ENCODE results near the gene SLC35D2. TPM values are rescaled to one million over a fixed set of nuclear protein-coding genes. Genes with fewer than 3 reads are reported as not detected.

The SLC35D2 gene
- total RNA-seq, 1 experiment from 2014 or later: 19.0 TPM

DNA sequence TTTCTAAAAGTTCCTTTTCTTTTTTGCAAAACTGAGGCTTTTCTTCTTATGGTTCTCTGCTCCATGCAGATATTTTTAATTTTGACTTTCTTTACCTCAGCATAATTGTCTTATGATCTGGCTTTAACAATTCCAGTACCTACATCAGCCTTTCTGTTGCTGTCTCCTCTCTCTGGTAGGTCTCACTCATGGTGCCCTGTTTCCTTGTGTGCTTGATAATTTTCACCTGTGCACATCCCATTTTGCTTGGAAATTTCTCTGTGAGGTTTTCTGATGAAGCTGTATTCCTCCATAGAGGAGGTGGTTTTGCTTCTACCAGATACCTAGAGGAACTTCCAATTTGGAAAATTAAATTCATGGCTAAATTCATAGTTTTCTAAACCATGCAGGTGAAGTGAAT, 79.3 kb downstream of the SLC35D2 start:
- Histone ChIP-seq H3K4me2 (ENCODE audit: insufficient read depth, insufficient read length, low read length) (no peak overlapping the region), H3K9me3 (ENCODE audit: control insufficient read depth, low read depth, low read length) (no peaks in the 10 kb centered on the region), H2BK12ac (ENCODE audit: insufficient read length, low read depth, low read length) (no peak overlapping the region), H3K27ac (ENCODE audit: insufficient read length, low read depth, low read length) (no peak overlapping the region), H2AFZ (ENCODE audit: low read length) (no peak overlapping the region), H3K56ac (ENCODE audit: insufficient read length, low read depth, low read length) (no peak overlapping the region), H4K8ac (replicated peaks; ENCODE audit: insufficient read length, low read depth, low read length) (no peak overlapping the region), H4K91ac (ENCODE audit: insufficient read length, low read depth, low read length) (no peak overlapping the region), H2BK120ac (ENCODE audit: low read depth, low read length, poor library complexity, severe bottlenecking) (no peak overlapping the region), H3K14ac (ENCODE audit: insufficient read depth, low read length) (no peak overlapping the region), H3K27me3 (ENCODE audit: insufficient read depth, low read length) (no peaks in the 10 kb centered on the region; the same call in 1 of the 2 replicates), H2AK5ac (ENCODE audit: insufficient read length, low read length) (no peak overlapping the region), H3T11ph (ENCODE audit: low read length) (no peak overlapping the region), H3K79me2 (ENCODE audit: insufficient read depth, low read length) (no peaks in the 10 kb centered on the region), H3K23me2 (ENCODE audit: insufficient read length, low read depth, low read length, poor library complexity, severe bottlenecking) (no peaks in the 10 kb centered on the region), H3K4me1 (ENCODE audit: insufficient read depth, low read length) (no peaks in the 10 kb centered on the region), H2BK20ac (ENCODE audit: low read depth, low read length, poor library complexity, severe bottlenecking) (no peak overlapping the region), H3K79me1 (ENCODE audit: insufficient read depth, low read depth, low read length, poor library complexity, severe bottlenecking) (no peaks in the 10 kb centered on the region), H2BK5ac (ENCODE audit: insufficient read length, low read length) (no peak overlapping the region), H4K20me1 (ENCODE audit: control insufficient read depth, insufficient read depth, insufficient read length) (no peaks in the 10 kb centered on the region), H3K23ac (ENCODE audit: insufficient read length, low read depth, low read length) (no peak overlapping the region), H2BK15ac (ENCODE audit: low read depth, low read length) (no peak overlapping the region), H4K5ac (ENCODE audit: insufficient read length, low read depth, low read length) (no peak overlapping the region), H3K4ac (ENCODE audit: low read depth, low read length) (no peak overlapping the region), H3K18ac (ENCODE audit: insufficient read length, low read depth, low read length) (no peak overlapping the region), H3K9ac (ENCODE audit: extremely low read depth, insufficient read length, low read length) (no peak overlapping the region)
- peak overlapping the region in 1 of 3 experiments; percentile 27; a peak in 1 of 7 replicates for H3K27ac Mint-ChIP-seq
- H3K4me3 Mint-ChIP-seq: no peak overlapping the region
- no peak for DNase-seq
- peaks cover 0 to 4% of the 10 kb centered on the region in 2 experiments; a peak in 1 of 5 replicates for H3K9me3 Mint-ChIP-seq
- no peaks in the 10 kb centered on the region; the same call in 1 of the 2 replicates for H3K27me3 Mint-ChIP-seq (ENCODE audit: low read depth)
- H3K4me1 Mint-ChIP-seq: peaks cover 9 to 13% of the 10 kb centered on the region in 2 experiments
- TF ChIP-seq, protein P1, sequence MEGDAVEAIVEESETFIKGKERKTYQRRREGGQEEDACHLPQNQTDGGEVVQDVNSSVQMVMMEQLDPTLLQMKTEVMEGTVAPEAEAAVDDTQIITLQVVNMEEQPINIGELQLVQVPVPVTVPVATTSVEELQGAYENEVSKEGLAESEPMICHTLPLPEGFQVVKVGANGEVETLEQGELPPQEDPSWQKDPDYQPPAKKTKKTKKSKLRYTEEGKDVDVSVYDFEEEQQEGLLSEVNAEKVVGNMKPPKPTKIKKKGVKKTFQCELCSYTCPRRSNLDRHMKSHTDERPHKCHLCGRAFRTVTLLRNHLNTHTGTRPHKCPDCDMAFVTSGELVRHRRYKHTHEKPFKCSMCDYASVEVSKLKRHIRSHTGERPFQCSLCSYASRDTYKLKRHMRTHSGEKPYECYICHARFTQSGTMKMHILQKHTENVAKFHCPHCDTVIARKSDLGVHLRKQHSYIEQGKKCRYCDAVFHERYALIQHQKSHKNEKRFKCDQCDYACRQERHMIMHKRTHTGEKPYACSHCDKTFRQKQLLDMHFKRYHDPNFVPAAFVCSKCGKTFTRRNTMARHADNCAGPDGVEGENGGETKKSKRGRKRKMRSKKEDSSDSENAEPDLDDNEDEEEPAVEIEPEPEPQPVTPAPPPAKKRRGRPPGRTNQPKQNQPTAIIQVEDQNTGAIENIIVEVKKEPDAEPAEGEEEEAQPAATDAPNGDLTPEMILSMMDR (conservative IDR thresholded peaks at IDR 0.05): no peak
- H3K36me3 Mint-ChIP-seq (ENCODE audit: insufficient read depth in 1 of 3, low read depth in 3 of 3): no peaks in the 10 kb centered on the region
